Measurements from ENCODE around the gene B4GALT7.
A peak's percentile ranks its signal among the peaks of the same experiment; 100 is the strongest.

B4GALT7 gene

GRCh38 chr5:177601126-177601525, 1.2 kb downstream of the B4GALT7 start:
- no peaks in the 10 kb centered on the region for H3K27me3 Mint-ChIP-seq (ENCODE audit: low read depth)
- peaks cover 24% of the 10 kb centered on the region for H3K4me1 Mint-ChIP-seq (ENCODE audit: low read depth)
- peak overlapping the region; percentile 95 for H3K27ac Mint-ChIP-seq
- H3K4me3 Mint-ChIP-seq, result peak overlapping the region; percentile 93
- no peaks in the 10 kb centered on the region for H3K9me3 Mint-ChIP-seq
- H3K36me3 Mint-ChIP-seq (ENCODE audit: low read depth), result peaks cover 11% of the 10 kb centered on the region

- peaks cover 8% of the 10 kb centered on the region for H3K36me3 Mint-ChIP-seq (ENCODE audit: low read depth)
- H3K4me3 Mint-ChIP-seq, result peak overlapping the region; percentile 93
- H3K4me1 Mint-ChIP-seq (ENCODE audit: low read depth), result peaks cover 23% of the 10 kb centered on the region
- H3K27ac Mint-ChIP-seq, result no peak overlapping the region
- H3K9me3 Mint-ChIP-seq, result no peaks in the 10 kb centered on the region
- H3K27me3 Mint-ChIP-seq (ENCODE audit: low read depth), result no peaks in the 10 kb centered on the region
These were observed 1.9 kb downstream of the B4GALT7 start for GRCh38 chr5:177601577-177602457.

GRCh38 chr5:177602458-177602830, 2.5 kb downstream of the B4GALT7 start:
- no peaks in the 10 kb centered on the region for H3K9me3 Mint-ChIP-seq
- peaks cover 23% of the 10 kb centered on the region for H3K4me1 Mint-ChIP-seq (ENCODE audit: low read depth)
- H3K27ac Mint-ChIP-seq, result no peak overlapping the region
- H3K36me3 Mint-ChIP-seq (ENCODE audit: low read depth), result peaks cover 7% of the 10 kb centered on the region
- H3K4me3 Mint-ChIP-seq, result no peak overlapping the region
- H3K27me3 Mint-ChIP-seq (ENCODE audit: low read depth), result no peaks in the 10 kb centered on the region

GRCh38 chr5:177603631-177604030, 3.7 kb downstream of the B4GALT7 start:
- H3K9me3 Mint-ChIP-seq, result no peaks in the 10 kb centered on the region
- no peaks in the 10 kb centered on the region for H3K27me3 Mint-ChIP-seq (ENCODE audit: low read depth)
- H3K36me3 Mint-ChIP-seq (ENCODE audit: low read depth), result peaks cover 5% of the 10 kb centered on the region
- no peak overlapping the region for H3K27ac Mint-ChIP-seq
- H3K4me3 Mint-ChIP-seq, result peak overlapping the region; percentile 11
- peaks cover 16% of the 10 kb centered on the region for H3K4me1 Mint-ChIP-seq (ENCODE audit: low read depth)

GRCh38 chr5:177604116-177604521, 4.2 kb downstream of the B4GALT7 start:
- H3K4me1 Mint-ChIP-seq (ENCODE audit: low read depth), result peaks cover 13% of the 10 kb centered on the region
- no peak overlapping the region for H3K27ac Mint-ChIP-seq
- H3K36me3 Mint-ChIP-seq (ENCODE audit: low read depth), result peaks cover 5% of the 10 kb centered on the region

GRCh38 chr5:177604656-177605055, 4.7 kb downstream of the B4GALT7 start:
- Mint-ChIP-seq H3K9me3 (no peaks in the 10 kb centered on the region), H3K4me3 (no peak overlapping the region), H3K27ac (no peak overlapping the region), H3K4me1 (ENCODE audit: low read depth) (peaks cover 11% of the 10 kb centered on the region), H3K36me3 (ENCODE audit: low read depth) (peaks cover 5% of the 10 kb centered on the region), H3K27me3 (ENCODE audit: low read depth) (no peaks in the 10 kb centered on the region)

More at GRCh38 chr5:177604116-177604521, 4.2 kb downstream of the B4GALT7 start:
- H3K9me3 Mint-ChIP-seq, result no peaks in the 10 kb centered on the region
- no peaks in the 10 kb centered on the region for H3K27me3 Mint-ChIP-seq (ENCODE audit: low read depth)
- no peak overlapping the region for H3K4me3 Mint-ChIP-seq

- Mint-ChIP-seq H3K4me3 (no peak overlapping the region), H3K9me3 (no peaks in the 10 kb centered on the region), H3K4me1 (ENCODE audit: low read depth) (peaks cover 11% of the 10 kb centered on the region), H3K36me3 (ENCODE audit: low read depth) (peaks cover 5% of the 10 kb centered on the region), H3K27me3 (ENCODE audit: low read depth) (no peaks in the 10 kb centered on the region), H3K27ac (peak overlapping the region; percentile 20)
These were observed 5.1 kb downstream of the B4GALT7 start for GRCh38 chr5:177605078-177605477.

- Mint-ChIP-seq H3K4me3 (no peak overlapping the region), H3K27ac (no peak overlapping the region)
These were observed 5.7 kb downstream of the B4GALT7 start for GRCh38 chr5:177605667-177606066.

GRCh38 chr5:177606071-177607051, 6.4 kb downstream of the B4GALT7 start:
- Mint-ChIP-seq H3K9me3 (no peaks in the 10 kb centered on the region), H3K27ac (peak overlapping the region; percentile 10), H3K36me3 (ENCODE audit: low read depth) (peaks cover 8% of the 10 kb centered on the region), H3K27me3 (ENCODE audit: low read depth) (no peaks in the 10 kb centered on the region), H3K4me1 (ENCODE audit: low read depth) (peaks cover 4% of the 10 kb centered on the region), H3K4me3 (no peak overlapping the region)

More at GRCh38 chr5:177605667-177606066, 5.7 kb downstream of the B4GALT7 start:
- Mint-ChIP-seq H3K27me3 (ENCODE audit: low read depth) (no peaks in the 10 kb centered on the region), H3K36me3 (ENCODE audit: low read depth) (peaks cover 8% of the 10 kb centered on the region), H3K4me1 (ENCODE audit: low read depth) (peaks cover 8% of the 10 kb centered on the region), H3K9me3 (no peaks in the 10 kb centered on the region)

- Mint-ChIP-seq H3K4me3 (no peak overlapping the region), H3K4me1 (ENCODE audit: low read depth) (peaks cover 4% of the 10 kb centered on the region), H3K27ac (no peak overlapping the region), H3K9me3 (no peaks in the 10 kb centered on the region), H3K36me3 (ENCODE audit: low read depth) (peaks cover 8% of the 10 kb centered on the region), H3K27me3 (ENCODE audit: low read depth) (no peaks in the 10 kb centered on the region)
These were observed 7.2 kb downstream of the B4GALT7 start for GRCh38 chr5:177607115-177607451.

GRCh38 chr5:177607452-177608192, 7.7 kb downstream of the B4GALT7 start:
- H3K4me1 Mint-ChIP-seq (ENCODE audit: low read depth), result no peaks in the 10 kb centered on the region
- peak overlapping the region; percentile 36 for H3K27ac Mint-ChIP-seq
- peaks cover 8% of the 10 kb centered on the region for H3K36me3 Mint-ChIP-seq (ENCODE audit: low read depth)
- H3K4me3 Mint-ChIP-seq, result no peak overlapping the region
- no peaks in the 10 kb centered on the region for H3K27me3 Mint-ChIP-seq (ENCODE audit: low read depth)
- no peaks in the 10 kb centered on the region for H3K9me3 Mint-ChIP-seq

- no peaks in the 10 kb centered on the region for H3K27me3 Mint-ChIP-seq (ENCODE audit: low read depth)
- no peak overlapping the region for H3K4me3 Mint-ChIP-seq
- no peaks in the 10 kb centered on the region for H3K4me1 Mint-ChIP-seq (ENCODE audit: low read depth)
- peaks cover 8% of the 10 kb centered on the region for H3K36me3 Mint-ChIP-seq (ENCODE audit: low read depth)
- H3K9me3 Mint-ChIP-seq, result no peaks in the 10 kb centered on the region
- H3K27ac Mint-ChIP-seq, result no peak overlapping the region
These were observed 8.5 kb downstream of the B4GALT7 start for GRCh38 chr5:177608243-177609075.

Measured in T-helper 1 cell treated with Interleukin-12 subunit alpha and Interleukin-12 subunit beta and Interleukin-4 antibody, amounts not matched to agents 30 μg/mL and 1 μg/mL, for 36 hours (primary cell).